Vagina (tissue), 2 donors: Measurements from ENCODE around the gene CLDN18. TPM values are rescaled to one million over a fixed set of nuclear protein-coding genes. Genes with fewer than 3 reads are reported as not detected.

Source experiments
- DNase-seq, 2 donors: peaks; one replicate each; pipeline ENCODE4 v3.0.0-alpha.2; 2017; ENCODE audit errors: extremely low spot score in 2 of 2
- H3K27ac ChIP-seq: fragments of 200-600 bp; sonication (generic); one replicate; pipeline ENCODE4 v1.5.1; 2019
- H3K27me3 ChIP-seq: fragments of 200-600 bp; sonication (generic); one replicate; pipeline ENCODE4 v1.5.1; 2019
- H3K36me3 ChIP-seq, 2 donors: fragments of 200-600 bp; sonication (generic); one replicate each; pipeline ENCODE4 v1.5.1; 2017 to 2019
- H3K4me1 ChIP-seq: fragments of 200-600 bp; sonication (generic); one replicate; pipeline ENCODE4 v1.5.1; 2019
- H3K4me3 ChIP-seq, 2 donors: fragments of 200-600 bp; sonication (generic); 1 replicate in 1 of 2; 2 replicates in 1 of 2; pipeline ENCODE4 v1.5.1; 2016 to 2019
- H3K9me3 ChIP-seq: fragments of 200-600 bp; sonication (generic); one replicate; pipeline ENCODE4 v1.5.1; 2019
- CTCF ChIP-seq, 3 experiments: fragments of 450-650 bp in 2 of 3; fragments of 200-600 bp in 1 of 3; sonication (generic) in 1 of 3; IDR thresholded peaks; one replicate each; pipeline ENCODE4 v1.5.1; 2017 to 2019; ENCODE audit warnings: antibody characterized with exemption in 3 of 3, mild to moderate bottlenecking in 2 of 3, moderate library complexity in 2 of 3
- POLR2A ChIP-seq, 2 donors: fragments of 450-650 bp; IDR thresholded peaks; one replicate each; pipeline ENCODE4 v1.6.1; 2017; ENCODE audit warnings: antibody characterized with exemption in 2 of 2, mild to moderate bottlenecking in 2 of 2, moderate library complexity in 2 of 2
- POLR2AphosphoS5 ChIP-seq, 2 donors: sonication (generic); formaldehyde crosslinking; IDR thresholded peaks; one replicate each; pipeline ENCODE4 v1.9.0; 2017; ENCODE audit warnings: antibody characterized with exemption in 2 of 2, mild to moderate bottlenecking in 2 of 2, low read depth in 1 of 2; ENCODE audit not compliant: insufficient read depth in 1 of 2
- intact Hi-C: fragments of 100-400 bp; cut with DNase I; formaldehyde crosslinking; loops from one replicate; pipeline ENCODE4 v1.15.1; 2023
- total RNA-seq: library from RNA; depleted of rRNA; stranded (reverse); fragments of >200 nt; gene quantifications from one replicate; pipeline ENCODE4 v1.2.3, GENCODE V29; 2016

CLDN18 gene
- total RNA-seq: not detected

GRCh38 chr3:138009476-138010272 lies at the start of gene CLDN18:
Gene CLDN18, plus strand, starts transcription at chr3:138010165. Its CDS starts 61 bp downstream, at chr3:138010226.
- Histone ChIP-seq H3K4me3 (no peak within 1 kb of the TSS), H3K36me3 (no peaks in the 10 kb centered on the region), H3K9me3 (no peaks in the 10 kb centered on the region), H3K27ac (no peak within 1 kb of the TSS), H3K27me3 (no peaks in the 10 kb centered on the region), H3K4me1 (no peaks in the 10 kb centered on the region)
- DNase-seq: no peak
- intact Hi-C loops: no loop called here
- TF ChIP-seq CTCF (IDR thresholded peaks at IDR 0.05) (no peak), POLR2A (IDR thresholded peaks at IDR 0.05) (no peak), POLR2AphosphoS5 (IDR thresholded peaks at IDR 0.05; ENCODE audit: insufficient read depth in 1 of 2, low read depth in 1 of 2) (no peak)

- intact Hi-C loops: no loop called here
- Histone ChIP-seq H3K27me3 (no peaks in the 10 kb centered on the region), H3K9me3 (no peaks in the 10 kb centered on the region), H3K4me3 (no peak overlapping the region), H3K27ac (no peak overlapping the region), H3K4me1 (no peaks in the 10 kb centered on the region), H3K36me3 (no peaks in the 10 kb centered on the region)
- DNase-seq: no peak
- TF ChIP-seq POLR2A (IDR thresholded peaks at IDR 0.05) (no peak), POLR2AphosphoS5 (IDR thresholded peaks at IDR 0.05; ENCODE audit: insufficient read depth in 1 of 2, low read depth in 1 of 2) (no peak), CTCF (IDR thresholded peaks at IDR 0.05) (no peak)
Observed at GRCh38 chr3:137962251-137962650, 47.7 kb upstream of the CLDN18 start.

GRCh38 chr3:137963463-137963862 lies 46.5 kb upstream of the CLDN18 start:
- TF ChIP-seq POLR2A (IDR thresholded peaks at IDR 0.05) (no peak), POLR2AphosphoS5 (IDR thresholded peaks at IDR 0.05; ENCODE audit: insufficient read depth in 1 of 2, low read depth in 1 of 2) (no peak), CTCF (IDR thresholded peaks at IDR 0.05) (no peak)
- Histone ChIP-seq H3K4me1 (no peaks in the 10 kb centered on the region), H3K4me3 (no peak overlapping the region), H3K27ac (no peak overlapping the region), H3K27me3 (no peaks in the 10 kb centered on the region), H3K9me3 (no peaks in the 10 kb centered on the region), H3K36me3 (no peaks in the 10 kb centered on the region)
- intact Hi-C loops: no loop called here
- DNase-seq: no peak

GRCh38 chr3:137970914-137971831 lies 38.8 kb upstream of the CLDN18 start:
- no peak for DNase-seq
- H3K27ac ChIP-seq: no peak overlapping the region
- TF ChIP-seq CTCF (IDR thresholded peaks at IDR 0.05) (peak; percentile 27 to 57 (median 40)), POLR2A (IDR thresholded peaks at IDR 0.05) (no peak), POLR2AphosphoS5 (IDR thresholded peaks at IDR 0.05; ENCODE audit: insufficient read depth in 1 of 2, low read depth in 1 of 2) (no peak)
- intact Hi-C loops: no loop called here
- H3K4me3 ChIP-seq: no peak overlapping the region
- no peaks in the 10 kb centered on the region for H3K9me3 ChIP-seq
- H3K27me3 ChIP-seq: no peaks in the 10 kb centered on the region
- H3K36me3 ChIP-seq: no peaks in the 10 kb centered on the region
- no peaks in the 10 kb centered on the region for H3K4me1 ChIP-seq
